Stimulated activated naive CD8-positive, alpha-beta T cell treated with anti-CD3 and anti-CD28 coated beads, Interleukin-15, Interleukin-2, amounts not matched to agents 100 ng/mL and 50 ng/mL, for 24 hours (primary cell): ENCODE measurements around the gene SLC35F4.

Experiments used
- H3K27ac Mint-ChIP-seq: one replicate; pipeline ENCODE4 v1.8.0; 2021; ENCODE audit warnings: mild to moderate bottlenecking, mixed read lengths
- H3K27me3 Mint-ChIP-seq: one replicate; pipeline ENCODE4 v1.8.0; 2021; ENCODE audit warnings: mixed read lengths
- H3K36me3 Mint-ChIP-seq: one replicate; pipeline ENCODE4 v1.8.0; 2021; ENCODE audit warnings: low read depth, mixed read lengths
- H3K4me1 Mint-ChIP-seq: one replicate; pipeline ENCODE4 v1.8.0; 2021; ENCODE audit warnings: low read depth, mixed read lengths
- H3K4me3 Mint-ChIP-seq: one replicate; pipeline ENCODE4 v1.8.0; 2021; ENCODE audit warnings: mild to moderate bottlenecking, mixed read lengths
- H3K9me3 Mint-ChIP-seq: one replicate; pipeline ENCODE4 v1.8.0; 2021; ENCODE audit warnings: mixed read lengths

Gene SLC35F4

GRCh38 chr14:57692671-57693070 is 173.2 kb downstream of the SLC35F4 start:
- Mint-ChIP-seq H3K4me1 (no peaks in the 10 kb centered on the region), H3K36me3 (no peaks in the 10 kb centered on the region), H3K27me3 (peaks cover 3% of the 10 kb centered on the region), H3K4me3 (no peak overlapping the region), H3K9me3 (peaks cover 4% of the 10 kb centered on the region), H3K27ac (no peak overlapping the region)

- Mint-ChIP-seq H3K4me1 (no peaks in the 10 kb centered on the region), H3K27me3 (peaks cover 3% of the 10 kb centered on the region), H3K4me3 (no peak overlapping the region)
These were observed 178.5 kb downstream of the SLC35F4 start for GRCh38 chr14:57687416-57687815.

GRCh38 chr14:57686304-57686703 is 179.6 kb downstream of the SLC35F4 start:
- H3K27ac Mint-ChIP-seq: no peak overlapping the region
- no peaks in the 10 kb centered on the region for H3K4me1 Mint-ChIP-seq
- H3K27me3 Mint-ChIP-seq: peaks cover 3% of the 10 kb centered on the region
- H3K9me3 Mint-ChIP-seq: peaks cover 4% of the 10 kb centered on the region
- H3K36me3 Mint-ChIP-seq: no peaks in the 10 kb centered on the region
- no peak overlapping the region for H3K4me3 Mint-ChIP-seq

More at GRCh38 chr14:57687416-57687815, 178.5 kb downstream of the SLC35F4 start:
- H3K36me3 Mint-ChIP-seq: no peaks in the 10 kb centered on the region
- H3K9me3 Mint-ChIP-seq: peaks cover 4% of the 10 kb centered on the region
- no peak overlapping the region for H3K27ac Mint-ChIP-seq

DNA sequence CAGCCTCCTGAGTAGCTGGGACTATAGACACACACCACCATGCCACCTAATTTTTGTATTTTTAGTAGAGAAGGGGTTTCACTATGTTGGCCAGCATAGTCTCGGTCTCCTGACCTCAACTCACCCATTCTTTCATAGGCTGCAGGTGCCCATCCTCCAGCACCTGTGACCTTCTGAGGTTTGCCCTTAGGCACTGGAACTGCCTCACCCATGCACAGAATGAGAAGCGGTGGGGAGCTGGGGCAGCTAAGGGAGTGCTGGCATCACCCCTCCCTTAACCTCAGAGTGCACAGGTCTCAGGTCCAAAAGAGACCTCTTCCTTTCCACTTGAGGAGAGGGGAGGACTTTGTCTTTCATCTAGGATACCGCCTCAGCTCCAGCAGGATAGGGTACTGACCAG is 194.9 kb downstream of the SLC35F4 start:
- Mint-ChIP-seq H3K27ac (no peak overlapping the region), H3K4me3 (no peak overlapping the region), H3K27me3 (no peaks in the 10 kb centered on the region), H3K9me3 (peaks cover 7% of the 10 kb centered on the region), H3K36me3 (no peaks in the 10 kb centered on the region), H3K4me1 (no peaks in the 10 kb centered on the region)

- H3K27ac Mint-ChIP-seq: no peak overlapping the region
- no peak overlapping the region for H3K4me3 Mint-ChIP-seq
- no peaks in the 10 kb centered on the region for H3K36me3 Mint-ChIP-seq
- H3K4me1 Mint-ChIP-seq: no peaks in the 10 kb centered on the region
- H3K27me3 Mint-ChIP-seq: no peaks in the 10 kb centered on the region
- H3K9me3 Mint-ChIP-seq: peaks cover under 1% of the 10 kb centered on the region
These were observed 205.7 kb downstream of the SLC35F4 start for GRCh38 chr14:57660208-57660607.

DNA sequence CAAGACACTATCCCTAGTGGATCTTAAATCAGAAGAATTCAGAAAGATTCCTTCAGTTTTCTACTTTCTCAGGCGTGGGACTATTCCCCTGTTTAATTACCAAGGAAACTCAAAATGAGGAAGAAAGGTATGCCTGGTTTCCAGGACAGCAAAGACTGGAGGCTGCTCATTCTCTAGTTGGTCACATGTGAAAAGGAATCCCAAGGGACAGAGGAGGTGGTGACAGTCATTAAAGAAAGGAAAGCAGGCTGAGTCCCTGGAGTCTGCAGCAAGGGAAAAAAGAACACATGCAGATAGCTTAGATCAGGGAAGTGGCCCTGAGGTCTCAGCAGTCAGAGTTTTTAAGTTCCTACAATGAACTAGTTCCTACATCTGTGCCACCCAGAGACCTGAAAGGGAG is 206.8 kb downstream of the SLC35F4 start:
- H3K9me3 Mint-ChIP-seq: no peaks in the 10 kb centered on the region
- H3K36me3 Mint-ChIP-seq: no peaks in the 10 kb centered on the region
- H3K4me1 Mint-ChIP-seq: no peaks in the 10 kb centered on the region
- no peak overlapping the region for H3K27ac Mint-ChIP-seq
- no peaks in the 10 kb centered on the region for H3K27me3 Mint-ChIP-seq
- no peak overlapping the region for H3K4me3 Mint-ChIP-seq

- Mint-ChIP-seq H3K27ac (no peak overlapping the region), H3K36me3 (no peaks in the 10 kb centered on the region), H3K4me3 (no peak overlapping the region), H3K9me3 (no peaks in the 10 kb centered on the region), H3K4me1 (no peaks in the 10 kb centered on the region), H3K27me3 (no peaks in the 10 kb centered on the region)
These were observed 208.4 kb downstream of the SLC35F4 start for GRCh38 chr14:57657487-57657886.

GRCh38 chr14:57656853-57657252 is 209.0 kb downstream of the SLC35F4 start:
- no peak overlapping the region for H3K27ac Mint-ChIP-seq
- H3K9me3 Mint-ChIP-seq: no peaks in the 10 kb centered on the region
- no peaks in the 10 kb centered on the region for H3K36me3 Mint-ChIP-seq
- no peaks in the 10 kb centered on the region for H3K27me3 Mint-ChIP-seq
- H3K4me3 Mint-ChIP-seq: no peak overlapping the region
- H3K4me1 Mint-ChIP-seq: no peaks in the 10 kb centered on the region

- Mint-ChIP-seq H3K9me3 (peaks cover 2% of the 10 kb centered on the region), H3K27ac (no peak overlapping the region), H3K27me3 (no peaks in the 10 kb centered on the region), H3K36me3 (no peaks in the 10 kb centered on the region), H3K4me1 (no peaks in the 10 kb centered on the region), H3K4me3 (no peak overlapping the region)
These were observed 213.1 kb downstream of the SLC35F4 start for GRCh38 chr14:57652769-57653168.

- H3K27ac Mint-ChIP-seq: no peak overlapping the region
- no peak overlapping the region for H3K4me3 Mint-ChIP-seq
- H3K9me3 Mint-ChIP-seq: no peaks in the 10 kb centered on the region
- H3K27me3 Mint-ChIP-seq: no peaks in the 10 kb centered on the region
- H3K4me1 Mint-ChIP-seq: no peaks in the 10 kb centered on the region
- no peaks in the 10 kb centered on the region for H3K36me3 Mint-ChIP-seq
These were observed 224.1 kb downstream of the SLC35F4 start for GRCh38 chr14:57641776-57642175.

GRCh38 chr14:57640036-57640435 is 225.9 kb downstream of the SLC35F4 start:
- H3K36me3 Mint-ChIP-seq: no peaks in the 10 kb centered on the region
- no peak overlapping the region for H3K4me3 Mint-ChIP-seq
- H3K27ac Mint-ChIP-seq: no peak overlapping the region
- no peaks in the 10 kb centered on the region for H3K4me1 Mint-ChIP-seq
- H3K27me3 Mint-ChIP-seq: no peaks in the 10 kb centered on the region
- no peaks in the 10 kb centered on the region for H3K9me3 Mint-ChIP-seq

DNA sequence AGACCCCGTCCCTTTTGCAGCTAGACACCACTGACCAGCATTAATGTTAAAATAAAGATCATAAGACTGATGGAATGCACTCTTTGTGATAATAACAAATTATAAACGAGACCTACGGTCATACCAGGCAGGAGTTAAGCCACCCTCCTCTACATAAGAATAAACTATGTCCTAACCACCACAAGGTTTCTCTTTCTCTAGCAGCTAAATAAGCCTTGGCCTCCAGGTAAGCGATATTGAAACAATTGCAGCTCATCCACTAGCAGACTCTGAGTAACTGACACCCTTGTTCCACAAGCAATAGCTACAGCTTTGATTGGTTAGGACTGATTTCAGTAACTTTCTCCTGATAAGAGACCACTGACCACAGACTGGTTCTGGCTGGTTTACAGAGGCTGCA is 228.0 kb downstream of the SLC35F4 start:
- H3K27ac Mint-ChIP-seq: no peak overlapping the region
- H3K27me3 Mint-ChIP-seq: no peaks in the 10 kb centered on the region
- no peaks in the 10 kb centered on the region for H3K4me1 Mint-ChIP-seq
- no peaks in the 10 kb centered on the region for H3K36me3 Mint-ChIP-seq
- no peak overlapping the region for H3K4me3 Mint-ChIP-seq
- H3K9me3 Mint-ChIP-seq: peaks cover 9% of the 10 kb centered on the region

DNA sequence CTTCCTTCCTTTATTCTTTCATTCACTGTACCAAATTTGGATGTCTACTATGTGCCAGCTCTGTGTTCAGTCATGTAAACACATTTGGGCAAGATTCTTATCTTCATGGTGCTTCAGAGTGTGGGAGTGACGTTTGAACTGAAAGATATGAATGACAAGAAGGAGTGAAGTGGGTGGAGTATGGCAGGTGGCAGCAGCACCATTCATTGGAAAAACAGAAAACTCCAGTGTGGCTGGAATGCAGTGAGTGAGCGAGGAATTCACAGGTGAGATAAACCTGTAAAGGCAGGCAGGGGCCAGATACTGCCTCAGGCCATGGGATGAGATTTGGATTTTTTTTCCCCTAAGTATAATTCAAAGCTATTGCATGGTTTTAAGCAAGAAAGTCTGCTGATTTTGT is 231.6 kb downstream of the SLC35F4 start:
- Mint-ChIP-seq H3K27me3 (no peaks in the 10 kb centered on the region), H3K27ac (no peak overlapping the region), H3K4me1 (no peaks in the 10 kb centered on the region), H3K4me3 (no peak overlapping the region), H3K9me3 (peaks cover 9% of the 10 kb centered on the region), H3K36me3 (no peaks in the 10 kb centered on the region)

DNA sequence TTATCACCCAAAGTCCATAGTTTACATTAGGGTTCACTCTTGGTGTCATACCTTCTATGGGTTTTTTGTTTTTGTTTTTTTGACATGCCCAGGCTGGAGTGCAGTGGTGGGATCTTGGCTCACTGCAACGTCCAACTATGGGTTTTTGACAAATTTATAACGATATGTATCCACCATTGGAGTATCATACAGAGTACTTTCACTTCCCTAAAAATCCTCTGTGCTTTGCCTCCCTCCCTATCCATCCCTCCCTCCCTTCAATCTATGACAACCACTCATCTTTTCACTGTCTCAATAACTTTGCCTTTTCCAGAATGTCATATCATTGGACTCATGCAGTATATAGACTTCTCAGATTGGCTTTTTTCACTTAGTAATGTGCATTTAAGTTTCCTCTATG is 233.2 kb downstream of the SLC35F4 start:
- no peaks in the 10 kb centered on the region for H3K27me3 Mint-ChIP-seq
- no peaks in the 10 kb centered on the region for H3K36me3 Mint-ChIP-seq
- no peak overlapping the region for H3K4me3 Mint-ChIP-seq
- no peaks in the 10 kb centered on the region for H3K4me1 Mint-ChIP-seq
- H3K9me3 Mint-ChIP-seq: peaks cover 9% of the 10 kb centered on the region
- no peak overlapping the region for H3K27ac Mint-ChIP-seq

DNA sequence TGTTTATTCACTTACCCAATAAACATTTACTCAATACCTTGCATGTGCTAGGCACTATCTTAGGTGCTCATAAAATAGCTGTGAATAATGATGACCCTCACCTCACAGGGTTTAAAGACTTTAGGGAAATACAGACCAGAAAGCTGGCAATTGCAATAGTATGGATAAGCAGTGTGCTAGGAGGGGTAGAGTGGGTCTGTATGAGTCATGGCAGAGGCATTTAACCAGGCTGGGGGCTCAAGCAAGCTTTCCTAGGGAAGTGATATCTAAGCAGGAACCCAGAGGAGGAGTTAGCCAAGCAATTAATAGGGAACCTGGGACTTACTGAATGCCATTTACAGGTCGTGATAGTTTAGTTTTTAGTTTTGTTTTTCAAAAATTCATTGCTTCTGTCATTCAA is 248.4 kb downstream of the SLC35F4 start:
- H3K4me3 Mint-ChIP-seq: no peak overlapping the region

GRCh38 chr14:57612946-57613345 is 252.9 kb downstream of the SLC35F4 start:
- no peaks in the 10 kb centered on the region for H3K36me3 Mint-ChIP-seq
- peaks cover 9% of the 10 kb centered on the region for H3K9me3 Mint-ChIP-seq
- no peaks in the 10 kb centered on the region for H3K4me1 Mint-ChIP-seq
- no peak overlapping the region for H3K4me3 Mint-ChIP-seq
- H3K27ac Mint-ChIP-seq: no peak overlapping the region
- H3K27me3 Mint-ChIP-seq: peaks cover 4% of the 10 kb centered on the region

More for the DNA sequence above, 248.4 kb downstream of the SLC35F4 start:
- Mint-ChIP-seq H3K9me3 (peaks cover 5% of the 10 kb centered on the region), H3K36me3 (no peaks in the 10 kb centered on the region), H3K27me3 (no peaks in the 10 kb centered on the region), H3K4me1 (no peaks in the 10 kb centered on the region), H3K27ac (no peak overlapping the region)
